Stomach smooth muscle (tissue), 2 donors: ENCODE measurements around the gene PPFIBP1.

Experiments
- H3K27ac ChIP-seq: one replicate; pipeline ENCODE4 v1.7.0; 2013; ENCODE audit warnings: mild to moderate bottlenecking, low read length, inconsistent platforms
- H3K27me3 ChIP-seq, 2 donors: one replicate each; pipeline ENCODE4 v1.7.0; 2013; ENCODE audit warnings: low read length in 2 of 2; ENCODE audit not compliant: insufficient read depth in 2 of 2, control insufficient read depth in 1 of 2
- H3K36me3 ChIP-seq, 2 donors: one replicate each; pipeline ENCODE4 v1.7.0; 2013; ENCODE audit warnings: low read length in 2 of 2; ENCODE audit not compliant: control insufficient read depth in 2 of 2, insufficient read depth in 2 of 2
- H3K4me1 ChIP-seq: one replicate; pipeline ENCODE4 v1.7.0; 2013; ENCODE audit warnings: low read length; ENCODE audit not compliant: control insufficient read depth, insufficient read depth
- H3K4me3 ChIP-seq, 2 donors: one replicate each; pipeline ENCODE4 v1.7.0; 2013; ENCODE audit warnings: low read length in 2 of 2
- H3K9ac ChIP-seq, 2 donors: one replicate each; pipeline ENCODE4 v1.7.0; 2013; ENCODE audit warnings: low read length in 2 of 2, mild to moderate bottlenecking in 1 of 2
- H3K9me3 ChIP-seq, 2 donors: one replicate each; pipeline ENCODE4 v1.7.0; 2013; ENCODE audit warnings: low read length in 2 of 2; ENCODE audit not compliant: control insufficient read depth in 2 of 2
- donor health status: healthy.
- donor health status: Pancreatic carcinoma.

PPFIBP1 gene

DNA sequence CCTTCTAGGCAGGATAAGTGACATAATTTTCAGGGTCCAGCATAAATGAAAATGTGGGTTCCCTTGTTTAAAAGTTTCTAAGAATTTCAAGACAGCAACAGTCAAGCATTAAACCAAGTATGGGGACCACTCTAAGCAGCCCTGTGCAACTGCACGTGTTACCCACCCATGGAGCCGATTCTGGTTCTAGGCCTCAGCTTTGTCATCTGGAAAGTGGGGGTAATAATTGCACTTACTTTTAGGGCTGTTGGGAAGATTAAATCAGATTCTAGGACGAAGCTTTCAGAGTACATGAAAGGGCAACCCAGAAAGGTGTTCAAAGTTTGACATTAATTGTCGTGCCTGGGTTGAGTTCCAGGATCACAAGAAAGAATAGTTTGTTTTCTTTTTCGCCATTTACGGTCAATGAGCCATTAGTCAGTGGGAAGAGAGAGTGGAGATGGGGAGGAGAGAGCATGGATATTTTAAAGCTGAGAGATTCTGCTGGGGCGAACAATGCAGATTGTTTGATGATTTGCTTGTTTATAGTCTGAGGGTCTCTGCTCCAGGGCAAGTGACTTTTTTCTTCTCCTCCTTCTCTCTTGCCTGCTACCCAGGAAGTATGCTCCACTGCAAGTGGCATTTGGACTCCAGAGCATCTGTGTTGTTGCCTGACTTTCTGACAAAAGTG, 10.7 kb upstream of the PPFIBP1 start:
- Histone ChIP-seq H3K36me3 (no peaks in the 10 kb centered on the region), H3K4me1 (peaks cover 3% of the 10 kb centered on the region), H3K27me3 (peaks cover 0 to 2% of the 10 kb centered on the region in 2 donors), H3K4me3 (no peak overlapping the region), H3K9me3 (no peaks in the 10 kb centered on the region), H3K9ac (no peak overlapping the region), H3K27ac (no peak overlapping the region)

DNA sequence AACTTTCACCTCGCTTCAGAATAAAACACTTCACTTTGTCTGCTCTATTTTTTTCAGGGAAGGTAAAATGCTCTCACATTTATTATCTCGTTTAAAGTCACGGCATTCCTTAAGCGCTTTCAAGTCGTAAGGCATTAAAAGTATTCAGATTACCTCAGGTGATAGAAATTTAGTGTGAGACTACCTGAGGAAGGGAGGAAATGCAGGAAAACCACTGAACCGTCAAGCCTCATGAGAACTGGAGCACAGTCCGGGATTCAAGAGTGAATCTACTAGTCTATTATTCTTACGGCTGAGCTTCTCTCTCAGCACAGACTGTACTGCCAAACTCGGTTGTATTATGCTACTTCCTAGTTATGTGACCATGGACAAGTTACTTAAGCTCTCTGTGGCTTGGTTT, 8.3 kb upstream of the PPFIBP1 start:
- Histone ChIP-seq H3K4me1 (peaks cover 3% of the 10 kb centered on the region), H3K4me3 (no peak overlapping the region), H3K27me3 (peaks cover 0 to 2% of the 10 kb centered on the region in 2 donors), H3K9me3 (no peaks in the 10 kb centered on the region), H3K27ac (no peak overlapping the region), H3K36me3 (no peaks in the 10 kb centered on the region), H3K9ac (no peak overlapping the region)

DNA sequence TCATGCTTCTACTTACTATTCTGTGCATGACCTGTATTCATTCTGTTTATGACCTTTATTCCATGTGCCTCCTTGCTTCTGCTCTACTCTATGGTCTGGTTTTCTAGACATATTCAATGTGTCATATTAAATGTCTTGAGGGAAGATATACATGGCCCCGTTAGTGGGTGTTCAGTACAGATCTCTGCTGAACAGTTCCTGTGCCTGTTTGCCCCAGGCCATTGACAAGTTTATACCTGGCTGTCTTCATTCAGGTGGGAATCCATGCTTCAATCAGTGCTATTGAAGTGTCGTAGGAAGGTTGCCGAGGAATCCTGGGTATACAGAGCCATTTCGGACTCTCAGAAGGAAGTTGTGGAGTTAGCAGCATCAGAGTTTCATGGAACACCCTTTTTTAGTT, 7.4 kb upstream of the PPFIBP1 start:
- Histone ChIP-seq H3K4me1 (no peaks in the 10 kb centered on the region), H3K9ac (no peak overlapping the region), H3K4me3 (no peak overlapping the region), H3K27me3 (peaks cover 0 to 2% of the 10 kb centered on the region in 2 donors), H3K36me3 (no peaks in the 10 kb centered on the region), H3K27ac (no peak overlapping the region), H3K9me3 (no peaks in the 10 kb centered on the region)

DNA sequence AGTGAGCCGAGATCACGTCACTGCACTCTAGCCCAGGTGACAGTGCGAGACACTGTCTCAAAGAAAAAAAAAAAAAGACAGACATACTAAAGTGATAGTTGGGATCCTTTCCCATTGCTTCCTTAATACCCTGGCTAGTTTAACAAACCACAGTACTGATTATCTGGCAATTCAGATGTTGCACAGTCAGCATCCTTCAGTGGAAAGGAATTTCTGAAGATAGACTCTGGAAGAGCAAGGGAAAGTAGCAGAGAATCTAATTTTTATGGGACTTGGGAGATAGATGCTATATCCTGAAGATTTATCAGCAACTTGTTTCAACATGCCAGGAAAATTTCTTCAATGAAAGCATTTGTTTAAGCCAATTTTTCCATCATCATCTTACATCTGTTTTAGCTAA, 6.5 kb upstream of the PPFIBP1 start:
- H3K9me3 ChIP-seq = no peaks in the 10 kb centered on the region
- H3K4me3 ChIP-seq = no peak overlapping the region
- peaks cover 0 to 2% of the 10 kb centered on the region in 2 donors for H3K27me3 ChIP-seq
- no peak overlapping the region for H3K9ac ChIP-seq
- H3K27ac ChIP-seq = no peak overlapping the region
- no peaks in the 10 kb centered on the region for H3K4me1 ChIP-seq
- H3K36me3 ChIP-seq = no peaks in the 10 kb centered on the region

DNA sequence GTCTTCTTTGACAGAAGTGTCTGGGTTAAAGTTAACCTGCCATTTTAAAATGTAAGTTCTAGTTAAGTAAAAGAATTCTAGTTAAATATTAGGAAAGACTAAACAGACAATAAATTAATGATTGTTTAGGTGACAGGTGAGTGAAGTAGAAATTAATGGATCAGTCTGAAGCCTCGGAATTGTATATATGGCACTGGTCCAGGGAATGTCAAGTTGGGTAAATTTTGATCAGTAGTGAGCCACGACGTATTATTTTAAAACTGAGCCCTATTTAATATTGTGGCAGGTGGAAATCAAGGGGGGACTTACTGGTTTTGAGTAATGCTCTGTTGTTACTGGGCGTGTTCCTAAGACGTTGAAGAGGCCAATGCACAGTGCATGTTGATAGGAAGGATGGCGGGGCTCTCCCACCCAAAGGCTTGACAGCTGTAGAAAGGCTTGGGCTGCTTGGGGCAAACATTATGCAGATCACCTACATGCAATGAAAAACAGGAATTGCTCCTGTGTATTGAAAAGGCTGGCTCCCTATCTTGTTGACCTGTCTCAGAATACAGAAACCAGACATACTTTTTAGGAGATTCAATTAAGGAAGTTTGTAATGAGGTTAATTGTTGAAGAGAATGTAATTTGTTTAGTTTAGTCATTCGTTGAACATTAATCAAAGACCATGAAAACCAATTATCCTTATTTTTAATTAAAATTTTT, 5.9 kb upstream of the PPFIBP1 start:
- Histone ChIP-seq H3K27me3 (peaks cover 0 to 2% of the 10 kb centered on the region in 2 donors), H3K27ac (no peak overlapping the region), H3K36me3 (no peaks in the 10 kb centered on the region), H3K4me3 (no peak overlapping the region), H3K9me3 (no peaks in the 10 kb centered on the region), H3K9ac (no peak overlapping the region), H3K4me1 (peaks cover 3% of the 10 kb centered on the region)

DNA sequence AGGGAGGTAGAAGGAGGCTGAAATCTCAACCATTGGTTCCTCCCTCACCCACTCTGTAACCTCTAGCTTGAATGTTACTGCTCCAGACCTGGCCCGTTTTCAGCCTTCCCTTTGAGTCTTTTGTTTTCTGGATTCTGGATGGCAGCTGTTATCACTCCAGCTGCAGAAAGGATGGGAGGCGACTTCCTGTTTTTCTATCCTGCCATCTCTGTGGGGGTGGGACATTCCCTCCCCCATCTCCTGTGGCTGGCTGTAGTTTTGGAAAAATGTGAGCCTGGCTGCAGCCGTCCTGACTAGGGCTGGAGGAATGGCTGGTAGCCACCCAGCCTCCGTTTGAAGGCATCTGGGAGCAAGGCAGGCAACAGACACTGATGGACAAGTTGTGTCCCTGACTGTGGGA, 2.9 kb upstream of the PPFIBP1 start:
- no peak overlapping the region for H3K27ac ChIP-seq
- peaks cover 0 to 2% of the 10 kb centered on the region in 2 donors for H3K27me3 ChIP-seq
- no peaks in the 10 kb centered on the region for H3K9me3 ChIP-seq
- no peak overlapping the region for H3K9ac ChIP-seq
- H3K4me3 ChIP-seq = no peak overlapping the region
- H3K36me3 ChIP-seq = no peaks in the 10 kb centered on the region
- peaks cover 7% of the 10 kb centered on the region for H3K4me1 ChIP-seq

DNA sequence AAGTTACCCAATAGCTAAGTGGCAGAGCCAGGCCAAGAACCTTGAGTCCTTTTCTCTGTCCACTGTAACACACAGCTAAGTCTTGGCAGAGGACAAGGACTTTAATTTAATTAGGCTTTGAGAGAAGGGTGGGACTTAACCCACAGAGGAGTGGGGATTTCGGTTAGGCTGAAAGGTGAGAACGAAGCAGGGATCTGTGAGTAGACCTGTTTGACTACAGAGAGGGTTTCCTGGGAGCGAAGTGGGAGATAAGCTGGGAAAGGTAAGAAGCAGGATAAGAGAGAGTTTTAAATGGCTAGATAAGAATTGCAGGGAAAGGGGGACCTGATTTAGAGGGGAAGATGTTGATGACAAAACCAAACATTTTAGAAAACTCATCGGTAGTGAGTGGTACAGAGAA, 2.0 kb upstream of the PPFIBP1 start:
- Histone ChIP-seq H3K27ac (peak overlapping the region; percentile 18), H3K27me3 (peaks cover 0 to 2% of the 10 kb centered on the region in 2 donors), H3K9me3 (no peaks in the 10 kb centered on the region), H3K9ac (no peak overlapping the region), H3K4me3 (no peak overlapping the region), H3K36me3 (no peaks in the 10 kb centered on the region), H3K4me1 (peaks cover 7% of the 10 kb centered on the region)

DNA sequence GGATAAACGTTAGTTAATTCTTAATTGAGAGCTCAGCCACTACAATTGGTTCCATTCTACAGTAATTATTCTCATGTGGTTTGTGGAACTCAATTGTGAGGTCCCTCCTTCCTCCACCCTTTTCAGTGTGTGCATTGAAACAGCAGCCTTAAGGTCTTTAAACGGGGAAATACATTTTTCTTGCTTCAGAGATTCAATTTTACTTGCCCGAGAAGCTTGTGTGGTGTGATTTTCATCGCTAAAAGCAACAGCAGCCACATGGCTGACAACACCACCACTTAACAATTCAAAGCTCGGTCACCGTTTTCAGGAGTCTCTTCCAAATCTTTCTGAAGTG, 733 bp upstream of the PPFIBP1 start:
- H3K36me3 ChIP-seq = no peaks in the 10 kb centered on the region
- peaks cover 7% of the 10 kb centered on the region for H3K4me1 ChIP-seq
- H3K4me3 ChIP-seq = peak overlapping the region; percentile 93 to 95

DNA sequence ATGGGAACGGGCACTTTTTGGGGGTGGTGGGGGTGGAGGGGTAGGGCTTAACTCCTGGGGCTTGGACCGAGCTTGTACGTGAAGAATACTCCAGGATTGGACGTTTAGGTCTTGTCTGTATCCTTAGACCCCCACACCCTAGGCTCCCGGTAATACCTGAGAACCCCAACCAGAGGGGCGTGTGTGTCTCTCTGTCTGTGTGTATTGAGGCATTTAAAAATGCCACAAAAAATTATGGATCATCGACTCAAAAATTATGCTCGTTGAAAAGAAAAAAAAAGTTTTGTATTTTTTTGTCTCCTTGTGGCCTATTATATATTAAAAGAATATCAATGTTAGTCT, 459 bp downstream of the PPFIBP1 start:
- Histone ChIP-seq H3K36me3 (no peaks in the 10 kb centered on the region), H3K9ac (peak overlapping the region; percentile 80 to 94), H3K9me3 (no peaks in the 10 kb centered on the region)

More for the DNA sequence above, 733 bp upstream of the PPFIBP1 start:
- Histone ChIP-seq H3K9ac (peak overlapping the region; percentile 86 to 94), H3K27me3 (no peaks in the 10 kb centered on the region), H3K27ac (peak overlapping the region; percentile 79), H3K9me3 (no peaks in the 10 kb centered on the region)

DNA sequence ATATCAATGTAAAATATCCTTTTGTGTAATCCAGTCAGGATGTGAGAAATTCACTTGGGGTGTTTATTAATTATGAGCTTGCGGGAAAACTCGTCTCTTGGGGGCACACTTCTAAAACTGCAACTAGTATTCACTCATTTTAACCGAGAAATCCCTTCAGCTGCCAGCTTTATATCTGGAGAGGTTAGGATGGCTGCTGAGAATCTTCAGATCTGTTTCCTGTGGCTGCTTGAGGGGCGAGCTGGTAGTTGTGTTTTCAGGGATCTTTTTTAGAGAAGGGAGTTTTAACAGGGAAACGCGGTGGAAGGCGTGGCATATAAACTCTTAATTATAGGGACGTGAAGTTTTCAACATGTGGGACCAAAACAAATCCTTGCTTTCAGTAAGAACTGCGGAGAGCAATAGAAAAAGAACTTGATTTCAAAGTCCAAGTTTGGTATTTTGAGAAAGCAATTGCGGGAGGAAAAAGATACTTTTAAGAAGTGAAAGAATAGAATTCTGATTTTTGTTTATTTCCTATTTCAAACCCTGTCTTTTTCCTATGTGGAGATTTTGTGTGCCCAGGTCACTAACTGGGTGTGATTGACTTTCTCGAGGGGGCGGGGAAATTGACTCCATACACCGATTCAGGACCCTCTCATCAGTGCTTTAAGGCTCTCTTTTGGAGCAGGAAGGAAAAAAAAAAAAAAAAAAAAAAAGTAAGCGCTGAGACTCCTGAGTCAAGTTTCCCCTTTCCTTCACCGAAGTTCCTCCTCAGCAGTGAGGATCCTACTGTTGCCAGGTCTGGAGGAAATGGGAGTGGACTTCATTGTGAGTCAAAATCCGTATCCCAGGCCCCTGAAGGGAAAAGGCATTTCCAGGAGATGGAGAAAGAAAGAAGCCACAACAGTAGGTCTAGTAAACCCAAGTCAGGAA, 1.1 kb downstream of the PPFIBP1 start:
- Histone ChIP-seq H3K9ac (peak overlapping the region; percentile 80 to 94), H3K4me3 (peak overlapping the region; percentile 93 to 95), H3K9me3 (no peaks in the 10 kb centered on the region), H3K27ac (no peak overlapping the region), H3K4me1 (peaks cover 7% of the 10 kb centered on the region), H3K27me3 (no peaks in the 10 kb centered on the region), H3K36me3 (no peaks in the 10 kb centered on the region)

More for the DNA sequence above, 459 bp downstream of the PPFIBP1 start:
- no peaks in the 10 kb centered on the region for H3K27me3 ChIP-seq
- H3K4me3 ChIP-seq = peak overlapping the region; percentile 93 to 95
- peak overlapping the region; percentile 79 for H3K27ac ChIP-seq
- peaks cover 7% of the 10 kb centered on the region for H3K4me1 ChIP-seq
